Measurements from ENCODE around the gene PCDHGA6. TPM values are rescaled to one million over a fixed set of nuclear protein-coding genes. Genes with fewer than 3 reads are reported as not detected.
A peak's percentile ranks its signal among the peaks of the same experiment; 100 is the strongest.

PCDHGA6 gene
- total RNA-seq, 1 donor from 2014 or later: 0.41 TPM

- H3K27ac ChIP-seq (ENCODE audit: low read depth, low read length): no peak overlapping the region
- peaks cover 5% of the 10 kb centered on the region for H3K4me1 Mint-ChIP-seq (ENCODE audit: low read depth, unreplicated experiment)
- H2AFZ ChIP-seq (ENCODE audit: low read depth, low read length): no peak overlapping the region
- FAIRE-seq: no peak
- H3K36me3 ChIP-seq (ENCODE audit: insufficient read depth, low read length): no peaks in the 10 kb centered on the region
- no peak for DNase-seq (ENCODE audit: low read depth)
- H3K4me1 ChIP-seq (ENCODE audit: insufficient read depth, low read length): no peaks in the 10 kb centered on the region
- no peak overlapping the region for H3K4me3 Mint-ChIP-seq (ENCODE audit: unreplicated experiment)
- H3K4me3 ChIP-seq (ENCODE audit: insufficient read depth, low read depth, low read length): no peak overlapping the region
- H3K79me2 ChIP-seq (ENCODE audit: insufficient read depth, low read length): peaks cover 3% of the 10 kb centered on the region
- H3K27me3 Mint-ChIP-seq (ENCODE audit: low read depth, unreplicated experiment): no peaks in the 10 kb centered on the region
- H4K20me1 ChIP-seq (ENCODE audit: insufficient read depth, low read length): peaks cover 3% of the 10 kb centered on the region
- peaks cover 38% of the 10 kb centered on the region for H3K9me3 ChIP-seq (ENCODE audit: insufficient read depth, low read depth, low read length)
- no peaks in the 10 kb centered on the region for H3K27me3 ChIP-seq (ENCODE audit: insufficient read depth, low read length)
- peaks cover 15% of the 10 kb centered on the region for H3K9me3 Mint-ChIP-seq (ENCODE audit: unreplicated experiment)
- H3K4me2 ChIP-seq (ENCODE audit: low read length): no peak overlapping the region
- H3K36me3 Mint-ChIP-seq (ENCODE audit: low read depth, unreplicated experiment): peaks cover 16% of the 10 kb centered on the region
- H3K9ac ChIP-seq (ENCODE audit: low read length): no peak overlapping the region
- TF ChIP-seq, protein P1, sequence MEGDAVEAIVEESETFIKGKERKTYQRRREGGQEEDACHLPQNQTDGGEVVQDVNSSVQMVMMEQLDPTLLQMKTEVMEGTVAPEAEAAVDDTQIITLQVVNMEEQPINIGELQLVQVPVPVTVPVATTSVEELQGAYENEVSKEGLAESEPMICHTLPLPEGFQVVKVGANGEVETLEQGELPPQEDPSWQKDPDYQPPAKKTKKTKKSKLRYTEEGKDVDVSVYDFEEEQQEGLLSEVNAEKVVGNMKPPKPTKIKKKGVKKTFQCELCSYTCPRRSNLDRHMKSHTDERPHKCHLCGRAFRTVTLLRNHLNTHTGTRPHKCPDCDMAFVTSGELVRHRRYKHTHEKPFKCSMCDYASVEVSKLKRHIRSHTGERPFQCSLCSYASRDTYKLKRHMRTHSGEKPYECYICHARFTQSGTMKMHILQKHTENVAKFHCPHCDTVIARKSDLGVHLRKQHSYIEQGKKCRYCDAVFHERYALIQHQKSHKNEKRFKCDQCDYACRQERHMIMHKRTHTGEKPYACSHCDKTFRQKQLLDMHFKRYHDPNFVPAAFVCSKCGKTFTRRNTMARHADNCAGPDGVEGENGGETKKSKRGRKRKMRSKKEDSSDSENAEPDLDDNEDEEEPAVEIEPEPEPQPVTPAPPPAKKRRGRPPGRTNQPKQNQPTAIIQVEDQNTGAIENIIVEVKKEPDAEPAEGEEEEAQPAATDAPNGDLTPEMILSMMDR (IDR thresholded peaks at IDR 0.05; ENCODE audit: insufficient read depth, low read depth, low read length): no peak
- TF ChIP-seq EZH2 (IDR thresholded peaks at IDR 0.05; ENCODE audit: insufficient read depth, low read length): no peak
- H3K27ac Mint-ChIP-seq (ENCODE audit: unreplicated experiment): no peak overlapping the region
These were observed 36.1 kb downstream of the PCDHGA6 start for GRCh38 chr5:141409598-141410306.

GRCh38 chr5:141411575-141411974, 37.9 kb downstream of the PCDHGA6 start:
- no peak overlapping the region for H3K4me3 ChIP-seq (ENCODE audit: insufficient read depth, low read depth, low read length)
- Mint-ChIP-seq H3K4me3 (ENCODE audit: unreplicated experiment) (peak overlapping the region; percentile 74), H3K36me3 (ENCODE audit: low read depth, unreplicated experiment) (peaks cover 18% of the 10 kb centered on the region)

More at GRCh38 chr5:141411575-141411974, 37.9 kb downstream of the PCDHGA6 start:
- DNase-seq (ENCODE audit: low read depth) (no peak), FAIRE-seq (no peak)
- H3K4me1 Mint-ChIP-seq (ENCODE audit: low read depth, unreplicated experiment): peaks cover 9% of the 10 kb centered on the region
- Histone ChIP-seq H3K79me2 (ENCODE audit: insufficient read depth, low read length) (no peaks in the 10 kb centered on the region), H3K9me3 (ENCODE audit: insufficient read depth, low read depth, low read length) (peaks cover 34% of the 10 kb centered on the region), H3K4me1 (ENCODE audit: insufficient read depth, low read length) (no peaks in the 10 kb centered on the region), H3K27me3 (ENCODE audit: insufficient read depth, low read length) (no peaks in the 10 kb centered on the region), H2AFZ (ENCODE audit: low read depth, low read length) (no peak overlapping the region), H3K27ac (ENCODE audit: low read depth, low read length) (no peak overlapping the region), H4K20me1 (ENCODE audit: insufficient read depth, low read length) (peaks cover 3% of the 10 kb centered on the region), H3K36me3 (ENCODE audit: insufficient read depth, low read length) (no peaks in the 10 kb centered on the region), H3K9ac (ENCODE audit: low read length) (no peak overlapping the region), H3K4me2 (ENCODE audit: low read length) (no peak overlapping the region)
- TF ChIP-seq EZH2 (IDR thresholded peaks at IDR 0.05; ENCODE audit: insufficient read depth, low read length): no peak
- TF ChIP-seq, protein P1 (IDR thresholded peaks at IDR 0.05; ENCODE audit: insufficient read depth, low read depth, low read length): no peak
- peaks cover 13% of the 10 kb centered on the region for H3K9me3 Mint-ChIP-seq (ENCODE audit: unreplicated experiment)
- peak overlapping the region; percentile 49 for H3K27ac Mint-ChIP-seq (ENCODE audit: unreplicated experiment)
- no peaks in the 10 kb centered on the region for H3K27me3 Mint-ChIP-seq (ENCODE audit: low read depth, unreplicated experiment)

All from astrocyte (in vitro differentiated cells and primary cell).